DMS53 treated with DMSO at 0.1 percent for 48 hours (cell line): ENCODE measurements around the gene KLHL2.

Experiments used
- DNase-seq: peaks from one replicate; lab custom pipeline; 2025; ENCODE audit not compliant: unreplicated experiment; lab: John Stamatoyannopoulos, UW

KLHL2 gene

GRCh38 chr4:165360985-165361670 lies 153.8 kb downstream of the KLHL2 start:
- DNase-seq, result no peak

GRCh38 chr4:165361810-165362209 lies 154.4 kb downstream of the KLHL2 start:
- no peak for DNase-seq

GRCh38 chr4:165364452-165365080 lies 157.2 kb downstream of the KLHL2 start:
- DNase-seq, result no peak

- no peak for DNase-seq
Measured at GRCh38 chr4:165367040-165367439, 159.7 kb downstream of the KLHL2 start.

- DNase-seq, result no peak
Measured at GRCh38 chr4:165368114-165368513, 160.8 kb downstream of the KLHL2 start.

- no peak for DNase-seq
Measured at GRCh38 chr4:165368567-165368966, 161.2 kb downstream of the KLHL2 start.

- no peak for DNase-seq
Measured at GRCh38 chr4:165369522-165369921, 162.2 kb downstream of the KLHL2 start.

- no peak for DNase-seq
Measured at GRCh38 chr4:165370530-165370929, 163.2 kb downstream of the KLHL2 start.
